GM12865 (cell line): ENCODE results near the gene ATP9A.

Source experiments
- DNase-seq: peaks from one replicate; pipeline ENCODE4 v3.0.0; 2010; ENCODE audit warnings: low read depth
- H3K4me3 ChIP-seq: 2 replicates; pipeline ENCODE4 v1.5.1; 2011; ENCODE audit warnings: mild to moderate bottlenecking, low read depth, low read length, control low read depth
- CTCF ChIP-seq: IDR thresholded peaks from 2 replicates; pipeline ENCODE4 v1.5.1; 2011; ENCODE audit warnings: low read length, control low read depth, low read depth, inconsistent platforms; ENCODE audit not compliant: insufficient read depth; ENCODE audit errors: missing control alignments

ATP9A gene

GRCh38 chr20:51577432-51578144, 190.6 kb downstream of the ATP9A start:
- no peak for TF ChIP-seq CTCF
- no peak overlapping the region for H3K4me3 ChIP-seq
- DNase-seq = no peak

- H3K4me3 ChIP-seq = no peak overlapping the region
- TF ChIP-seq CTCF = no peak
- DNase-seq = no peak
These were observed 192.7 kb downstream of the ATP9A start for GRCh38 chr20:51575486-51575885.

GRCh38 chr20:51574248-51575033, 193.7 kb downstream of the ATP9A start:
- DNase-seq = no peak
- no peak for TF ChIP-seq CTCF
- no peak overlapping the region for H3K4me3 ChIP-seq

- no peak for TF ChIP-seq CTCF
- DNase-seq = no peak
These were observed 194.5 kb downstream of the ATP9A start for GRCh38 chr20:51573576-51574243.

GRCh38 chr20:51571460-51571794, 196.8 kb downstream of the ATP9A start:
- no peak overlapping the region for H3K4me3 ChIP-seq
- no peak for TF ChIP-seq CTCF
- DNase-seq = no peak

More at GRCh38 chr20:51573576-51574243, 194.5 kb downstream of the ATP9A start:
- H3K4me3 ChIP-seq = no peak overlapping the region

- no peak overlapping the region for H3K4me3 ChIP-seq
- DNase-seq = no peak
- TF ChIP-seq CTCF = no peak
These were observed 197.3 kb downstream of the ATP9A start for GRCh38 chr20:51570739-51571459.
